Mesendoderm (in vitro differentiated cells): ENCODE data around the gene CPOX.

ENCODE experiments used
- DNase-seq: peaks from one replicate; pipeline ENCODE4 v3.0.0; 2013
- H2AK5ac ChIP-seq: 2 replicates; pipeline ENCODE4 v1.6.1; 2013; ENCODE audit warnings: low read length, inconsistent platforms
- H2BK120ac ChIP-seq: 2 replicates; pipeline ENCODE4 v1.6.1; 2013; ENCODE audit warnings: low read depth, mild to moderate bottlenecking, low read length, moderate library complexity, mixed read lengths
- H2BK15ac ChIP-seq: replicated peaks from 2 replicates; pipeline ENCODE4 v1.6.1; 2013; ENCODE audit warnings: low read depth, mild to moderate bottlenecking, moderate library complexity
- H2BK5ac ChIP-seq: 2 replicates; pipeline ENCODE4 v1.6.1; 2013; ENCODE audit warnings: low read length, inconsistent platforms
- H3K18ac ChIP-seq: 2 replicates; pipeline ENCODE4 v1.6.1; 2013; ENCODE audit warnings: mild to moderate bottlenecking, low read length, mixed read lengths
- H3K23ac ChIP-seq: one replicate; pipeline ENCODE4 v1.6.1; 2013; ENCODE audit warnings: low read length
- H3K27ac ChIP-seq: 2 replicates; pipeline ENCODE4 v1.5.1; 2013; ENCODE audit warnings: low read depth, mild to moderate bottlenecking, inconsistent platforms, low read length, moderate library complexity
- H3K27me3 ChIP-seq: 2 replicates; pipeline ENCODE4 v1.6.1; 2013; ENCODE audit warnings: low read length, control low read depth, mild to moderate bottlenecking, inconsistent platforms; ENCODE audit not compliant: insufficient read depth, poor library complexity
- H3K36me3 ChIP-seq: 2 replicates; pipeline ENCODE4 v1.6.1; 2013; ENCODE audit warnings: low read length, inconsistent platforms; ENCODE audit not compliant: control insufficient read depth, insufficient read depth
- H3K4ac ChIP-seq: one replicate; pipeline ENCODE4 v1.6.1; 2013; ENCODE audit warnings: low read depth, mild to moderate bottlenecking, low read length, moderate library complexity
- H3K4me1 ChIP-seq: 2 replicates; pipeline ENCODE4 v1.6.1; 2013; ENCODE audit warnings: low read depth, low read length, inconsistent platforms; ENCODE audit not compliant: control insufficient read depth
- H3K4me2 ChIP-seq: 2 replicates; pipeline ENCODE4 v1.6.1; 2013; ENCODE audit warnings: low read length
- H3K4me3 ChIP-seq: 2 replicates; pipeline ENCODE4 v1.5.1; 2013; ENCODE audit warnings: mild to moderate bottlenecking, low read length
- H3K56ac ChIP-seq: one replicate; pipeline ENCODE4 v1.6.1; 2013; ENCODE audit warnings: low read length
- H3K79me1 ChIP-seq: 2 replicates; pipeline ENCODE4 v1.6.1; 2013; ENCODE audit warnings: low read length, inconsistent platforms
- H3K79me2 ChIP-seq: 2 replicates; pipeline ENCODE4 v1.6.1; 2013; ENCODE audit warnings: mild to moderate bottlenecking, low read length; ENCODE audit not compliant: control insufficient read depth, insufficient read depth
- H3K9ac ChIP-seq: 2 replicates; pipeline ENCODE4 v1.6.1; 2013; ENCODE audit warnings: low read length, inconsistent platforms
- H4K5ac ChIP-seq: one replicate; pipeline ENCODE4 v1.6.1; 2013; ENCODE audit warnings: low read length
- H4K8ac ChIP-seq: one replicate; pipeline ENCODE4 v1.6.1; 2013; ENCODE audit warnings: low read depth, mild to moderate bottlenecking, control low read depth, low read length, moderate library complexity
- WGBS: extraction: QIAGEN DNeasy Blood & Tissue Kit; methylation state at CpG from one replicate; pipeline ENCODE4 v1.1.7; 2013; ENCODE audit warnings: low lambda C conversion rate, missing lambda C conversion rate; ENCODE audit not compliant: insufficient coverage; ENCODE audit errors: extremely low coverage; 5-methylcytosine and 5-hydroxymethylcytosine counted together

Gene CPOX

GRCh38 chr3:98592345-98592935 lies 971 bp downstream of the CPOX start:
- H4K8ac ChIP-seq = no peak overlapping the region
- H3K4me3 ChIP-seq = peak overlapping the region; percentile 68
- H4K5ac ChIP-seq = no peak overlapping the region
- H3K36me3 ChIP-seq = no peaks in the 10 kb centered on the region
- peak overlapping the region; percentile 17 for H3K4me2 ChIP-seq
- H3K27ac ChIP-seq = no peak overlapping the region
- H2BK5ac ChIP-seq = no peak overlapping the region
- H2AK5ac ChIP-seq = no peak overlapping the region
- H3K18ac ChIP-seq = no peak overlapping the region
- no peaks in the 10 kb centered on the region for H3K27me3 ChIP-seq
- H2BK120ac ChIP-seq = no peak overlapping the region
- no peak for DNase-seq
- H3K4ac ChIP-seq = no peak overlapping the region
- no peak overlapping the region for H2BK15ac ChIP-seq
- peak overlapping the region; percentile 84 for H3K56ac ChIP-seq
- peaks cover 4% of the 10 kb centered on the region for H3K79me1 ChIP-seq
- peak overlapping the region; percentile 81 for H3K9ac ChIP-seq
- peaks cover 6% of the 10 kb centered on the region for H3K79me2 ChIP-seq
- peaks cover 3% of the 10 kb centered on the region for H3K4me1 ChIP-seq
- H3K23ac ChIP-seq = no peak overlapping the region
- no CpG with 5 or more reads among the region's 11 CpGs for WGBS

GRCh38 chr3:98589331-98590036 lies 3.9 kb downstream of the CPOX start:
- peaks cover 4% of the 10 kb centered on the region for H3K79me1 ChIP-seq
- H2BK5ac ChIP-seq = no peak overlapping the region
- H3K4me2 ChIP-seq = no peak overlapping the region
- H2BK120ac ChIP-seq = no peak overlapping the region
- H3K4me1 ChIP-seq = peaks cover 3% of the 10 kb centered on the region
- no peaks in the 10 kb centered on the region for H3K27me3 ChIP-seq
- no peak overlapping the region for H3K18ac ChIP-seq
- peaks cover 6% of the 10 kb centered on the region for H3K79me2 ChIP-seq
- no peak overlapping the region for H3K23ac ChIP-seq
- no peak overlapping the region for H4K5ac ChIP-seq
- WGBS = no CpG with 5 or more reads among the region's 2 CpGs
- no peaks in the 10 kb centered on the region for H3K36me3 ChIP-seq
- H2AK5ac ChIP-seq = no peak overlapping the region
- DNase-seq = no peak
- no peak overlapping the region for H2BK15ac ChIP-seq
- no peak overlapping the region for H3K9ac ChIP-seq
- no peak overlapping the region for H3K4me3 ChIP-seq
- no peak overlapping the region for H3K4ac ChIP-seq
- H3K27ac ChIP-seq = no peak overlapping the region
- no peak overlapping the region for H3K56ac ChIP-seq
- no peak overlapping the region for H4K8ac ChIP-seq

- Histone ChIP-seq H4K8ac (no peak overlapping the region), H3K18ac (no peak overlapping the region), H3K4me2 (no peak overlapping the region), H3K79me2 (peaks cover 6% of the 10 kb centered on the region), H2BK5ac (no peak overlapping the region), H3K27ac (no peak overlapping the region), H2AK5ac (no peak overlapping the region), H2BK120ac (no peak overlapping the region), H3K79me1 (peaks cover 6% of the 10 kb centered on the region), H3K27me3 (no peaks in the 10 kb centered on the region), H3K36me3 (no peaks in the 10 kb centered on the region), H3K23ac (no peak overlapping the region), H3K4me1 (peaks cover 3% of the 10 kb centered on the region), H3K4me3 (no peak overlapping the region), H3K56ac (no peak overlapping the region), H3K9ac (no peak overlapping the region), H4K5ac (no peak overlapping the region), H3K4ac (no peak overlapping the region), H2BK15ac (no peak overlapping the region)
- no peak for DNase-seq
These were observed 5.3 kb downstream of the CPOX start for GRCh38 chr3:98588065-98588464.

GRCh38 chr3:98587654-98588053 lies 5.8 kb downstream of the CPOX start:
- no peaks in the 10 kb centered on the region for H3K27me3 ChIP-seq
- no peak overlapping the region for H3K4ac ChIP-seq
- no peak overlapping the region for H4K8ac ChIP-seq
- peaks cover 6% of the 10 kb centered on the region for H3K79me2 ChIP-seq
- no peak overlapping the region for H3K56ac ChIP-seq
- H3K27ac ChIP-seq = no peak overlapping the region
- no peaks in the 10 kb centered on the region for H3K36me3 ChIP-seq
- H3K79me1 ChIP-seq = peaks cover 6% of the 10 kb centered on the region
- no peak overlapping the region for H2AK5ac ChIP-seq
- H3K4me3 ChIP-seq = no peak overlapping the region
- WGBS = no CpG with 5 or more reads among the region's 2 CpGs
- no peak overlapping the region for H2BK5ac ChIP-seq
- no peak overlapping the region for H3K4me2 ChIP-seq
- no peak for DNase-seq
- H3K23ac ChIP-seq = no peak overlapping the region
- no peak overlapping the region for H2BK120ac ChIP-seq
- no peak overlapping the region for H4K5ac ChIP-seq
- no peak overlapping the region for H3K18ac ChIP-seq
- peaks cover 3% of the 10 kb centered on the region for H3K4me1 ChIP-seq
- no peak overlapping the region for H3K9ac ChIP-seq
- no peak overlapping the region for H2BK15ac ChIP-seq

- Histone ChIP-seq H3K36me3 (no peaks in the 10 kb centered on the region), H3K18ac (no peak overlapping the region), H3K9ac (no peak overlapping the region), H4K8ac (no peak overlapping the region), H3K4me3 (no peak overlapping the region), H3K4me1 (no peaks in the 10 kb centered on the region), H3K79me1 (peaks cover 3% of the 10 kb centered on the region), H2BK5ac (no peak overlapping the region), H3K27me3 (no peaks in the 10 kb centered on the region), H3K23ac (no peak overlapping the region), H2BK120ac (no peak overlapping the region), H3K4ac (no peak overlapping the region), H3K56ac (peak overlapping the region; percentile 30), H2AK5ac (no peak overlapping the region), H2BK15ac (no peak overlapping the region), H3K4me2 (no peak overlapping the region), H3K27ac (no peak overlapping the region), H4K5ac (no peak overlapping the region), H3K79me2 (no peaks in the 10 kb centered on the region)
- WGBS = no CpG with 5 or more reads among the region's 2 CpGs
- no peak for DNase-seq
These were observed 8.9 kb downstream of the CPOX start for GRCh38 chr3:98584547-98584946.

- no peak overlapping the region for H3K4me3 ChIP-seq
- no peak overlapping the region for H4K5ac ChIP-seq
- no peak overlapping the region for H3K4ac ChIP-seq
- H3K79me2 ChIP-seq = no peaks in the 10 kb centered on the region
- no peak overlapping the region for H2BK5ac ChIP-seq
- H3K23ac ChIP-seq = no peak overlapping the region
- no peak overlapping the region for H3K56ac ChIP-seq
- no peak overlapping the region for H3K4me2 ChIP-seq
- H3K79me1 ChIP-seq = peaks cover 3% of the 10 kb centered on the region
- no peak overlapping the region for H2BK120ac ChIP-seq
- H3K9ac ChIP-seq = no peak overlapping the region
- no peaks in the 10 kb centered on the region for H3K36me3 ChIP-seq
- no peak overlapping the region for H2BK15ac ChIP-seq
- DNase-seq = no peak
- no peak overlapping the region for H3K27ac ChIP-seq
- H3K27me3 ChIP-seq = no peaks in the 10 kb centered on the region
- H3K18ac ChIP-seq = no peak overlapping the region
- H3K4me1 ChIP-seq = no peaks in the 10 kb centered on the region
- WGBS = no CpG with 5 or more reads among the region's 4 CpGs
- no peak overlapping the region for H2AK5ac ChIP-seq
- H4K8ac ChIP-seq = no peak overlapping the region
These were observed 9.6 kb downstream of the CPOX start for GRCh38 chr3:98583766-98584165.
